Mammary epithelial cell (primary cell): Measurements from ENCODE around the gene ROBO4.

Experiments
- CTCF ChIP-seq, 2 donors: IDR thresholded peaks in 1 of 2; conservative IDR thresholded peaks in 1 of 2; 2 replicates each; pipeline ENCODE4 v1.5.1; 2011 to 2012; ENCODE audit warnings: inconsistent platforms in 2 of 2, low read length in 2 of 2, mild to moderate bottlenecking in 2 of 2, control low read depth in 1 of 2, low read depth in 1 of 2; ENCODE audit not compliant: insufficient read depth in 1 of 2; ENCODE audit errors: extremely low read depth in 1 of 2
- EZH2 ChIP-seq: IDR thresholded peaks from 2 replicates; pipeline ENCODE4 v1.6.1; 2012; ENCODE audit warnings: low read length, inconsistent platforms, borderline replicate concordance

GRCh38 chr11:124840666-124841065, 57.0 kb downstream of the ROBO4 start:
- TF ChIP-seq EZH2 (no peak), CTCF (conservative IDR thresholded peaks at IDR 0.05 in 1 of 2, IDR thresholded peaks at IDR 0.05 in 1 of 2; ENCODE audit: extremely low read depth in 1 of 2, insufficient read depth in 1 of 2, low read depth in 1 of 2, low read length in 2 of 2) (no peak)
